A673 (cell line): ENCODE measurements around the gene ZNF519.
"Not testable (repeated sequence)": the region's sequence is repeated elsewhere in the genome, so short reads cannot be mapped to it uniquely, and the experiment has no call there.

Source experiments
- CTCF ChIP-seq: fragments of 300-800, 200-600 bp; sonication (generic); conservative IDR thresholded peaks from 2 replicates; pipeline ENCODE4 v1.5.1; 2017; ENCODE audit warnings: low read depth, mild to moderate bottlenecking, antibody characterized with exemption, low read length, moderate library complexity, mixed read lengths
- EZH2 ChIP-seq: fragments of 200-600 bp; sonication (generic); IDR thresholded peaks from 2 replicates; pipeline ENCODE4 v1.6.1; 2017; ENCODE audit warnings: borderline replicate concordance, low read depth, mild to moderate bottlenecking, mixed read lengths, antibody characterized with exemption, low read length; ENCODE audit not compliant: poor library complexity, severe bottlenecking

DNA sequence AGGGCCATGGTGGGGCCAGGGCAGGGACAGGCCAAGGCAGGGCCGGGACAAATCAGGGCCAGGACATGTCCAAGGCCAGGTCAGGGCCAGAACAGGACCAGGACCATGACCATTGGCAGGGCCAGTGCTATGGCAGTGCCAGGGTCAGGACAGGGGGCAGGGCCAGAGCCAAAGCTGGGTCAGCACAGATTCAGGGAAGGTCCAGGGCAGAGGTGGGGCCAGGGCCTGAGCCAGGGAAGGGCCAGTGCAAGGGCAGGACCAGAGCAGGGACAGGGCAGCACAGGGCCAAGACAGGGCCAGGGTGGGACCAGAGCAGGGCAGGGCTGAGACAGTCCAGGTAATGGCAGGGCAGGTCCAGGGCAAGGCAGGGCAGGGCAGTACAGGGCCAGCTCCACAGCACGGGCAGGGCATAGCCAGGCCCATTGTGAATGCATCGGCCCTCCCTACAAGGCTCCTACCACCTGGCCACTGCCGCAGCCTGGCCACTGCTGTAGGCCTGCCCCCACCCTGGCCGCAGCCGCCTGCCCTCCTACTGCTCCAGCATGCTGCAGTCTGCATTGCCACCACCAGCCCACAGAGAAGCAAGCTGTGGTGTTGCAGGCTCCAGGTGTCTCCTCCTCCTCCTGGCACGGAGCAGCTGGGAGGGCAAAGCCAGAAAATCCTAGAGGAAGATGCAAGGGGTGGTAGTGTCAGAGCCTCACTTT, 41.9 kb upstream of the ZNF519 start:
- TF ChIP-seq CTCF, EZH2: not testable (repeated sequence)
